K562 (cell line): ENCODE data around the gene ZNF689. TPM values are rescaled to one million over a fixed set of nuclear protein-coding genes. Genes with fewer than 3 reads are reported as not detected.

Experiments
- ATAC-seq: fragments of 200-7000 bp; cut with Tn5 transposase; 3 replicates; pipeline ENCODE4 v1.9.1; 2020; ENCODE audit warnings: moderate library complexity
- BruUV-seq: library from RNA; stranded (reverse); fragments of 400-500 nt; replicated peaks from 2 replicates; lab custom pipeline; 2021; lab: Mats Ljungman, UMichigan
- CTCF ChIA-PET: fragments of 300-600 bp; formaldehyde crosslinking; extraction: SDS; loops from one replicate; lab custom pipeline; 2021; ENCODE audit warnings: low intra/inter-chr PET ratio; lab: Yijun Ruan, JAX
- POLR2A ChIA-PET: fragments of 300-600, 350-650 bp; sonication (Branson Sonifier 250); formaldehyde crosslinking; extraction: SDS; loops from one replicate; lab custom pipeline; 2021; ENCODE audit warnings: antibody characterized with exemption, inconsistent platforms; lab: Yijun Ruan, JAX
- DNase-seq, 4 experiments: peaks; one replicate each; pipeline versions ENCODE4 v3.0.0 to v3.0.0-alpha.2; 2011 to 2018; ENCODE audit warnings: low spot score in 3 of 4, mixed read lengths in 3 of 4; ENCODE audit errors: extremely low read depth in 1 of 4
- FAIRE-seq: peaks from 2 replicates; lab custom pipeline; 2011; peaks lifted over from hg19 to GRCh38; lab: Jason Lieb, UNC
- H2AFZ ChIP-seq: 2 replicates; pipeline ENCODE4 v1.6.0; 2011; ENCODE audit warnings: low read depth, low read length, control low read depth, inconsistent platforms
- H3K27ac ChIP-seq: fragments of 200-600 bp; 3 replicates; pipeline ENCODE4 v1.8.0; 2011; ENCODE audit warnings: low read depth, mild to moderate bottlenecking, control low read depth, inconsistent platforms, low read length, moderate library complexity, mixed read lengths; ENCODE audit errors: extremely low read depth
- H3K27me3 ChIP-seq, 2 experiments: fragments of 300-600 bp in 1 of 2; 2 replicates in 1 of 2; 3 replicates in 1 of 2; pipeline versions ENCODE4 v1.6.0 to v1.8.0; 2011; ENCODE audit warnings: inconsistent platforms in 2 of 2, low read length in 2 of 2, mild to moderate bottlenecking in 1 of 2, mixed read lengths in 1 of 2, moderate library complexity in 1 of 2; ENCODE audit not compliant: control insufficient read depth in 2 of 2, insufficient read depth in 2 of 2
- H3K36me3 ChIP-seq: fragments of 300-600 bp; 3 replicates; pipeline ENCODE4 v1.8.0; 2011; ENCODE audit warnings: mild to moderate bottlenecking, low read length, inconsistent platforms; ENCODE audit not compliant: control insufficient read depth, insufficient read depth
- H3K4me1 ChIP-seq, 2 experiments: fragments of 200-600 bp in 1 of 2; replicated peaks in 1 of 2; 2 replicates in 1 of 2; 3 replicates in 1 of 2; pipeline versions ENCODE4 v1.5.1 to v1.8.0; 2011; ENCODE audit warnings: inconsistent platforms in 2 of 2, low read length in 2 of 2, mild to moderate bottlenecking in 1 of 2, mixed read lengths in 1 of 2, moderate library complexity in 1 of 2; ENCODE audit not compliant: control insufficient read depth in 2 of 2, insufficient read depth in 2 of 2
- H3K4me2 ChIP-seq: 2 replicates; pipeline ENCODE4 v1.6.1; 2011; ENCODE audit warnings: low read length, control low read depth, inconsistent platforms, mixed read lengths; ENCODE audit not compliant: insufficient read depth
- H3K4me3 ChIP-seq: fragments of 200-600 bp; sonication (generic), shearing (Covaris generic); 2 replicates; pipeline ENCODE4 v1.5.1; 2016; ENCODE audit warnings: control low read depth, inconsistent platforms
- H3K79me2 ChIP-seq: fragments of 200-600 bp; 3 replicates; pipeline ENCODE4 v1.8.0; 2011; ENCODE audit warnings: low read length, inconsistent platforms; ENCODE audit not compliant: control insufficient read depth, insufficient read depth
- H3K9ac ChIP-seq, 2 experiments: 2 replicates each; pipeline versions ENCODE4 v1.6.0 to v1.6.1; 2011; ENCODE audit warnings: low read depth in 2 of 2, low read length in 2 of 2, control low read depth in 1 of 2, inconsistent platforms in 1 of 2, mild to moderate bottlenecking in 1 of 2, mixed read lengths in 1 of 2; ENCODE audit not compliant: insufficient read depth in 1 of 2
- H3K9me1 ChIP-seq: one replicate; pipeline ENCODE4 v1.6.0; 2011; ENCODE audit warnings: inconsistent platforms, mild to moderate bottlenecking, low read length, moderate library complexity; ENCODE audit not compliant: control insufficient read depth, insufficient read depth
- H3K9me3 ChIP-seq: replicated peaks from 2 replicates; pipeline ENCODE4 v1.5.1; 2011; ENCODE audit warnings: low read depth, low read length, inconsistent platforms; ENCODE audit not compliant: control insufficient read depth, insufficient read depth
- H4K20me1 ChIP-seq: replicated peaks from 2 replicates; pipeline ENCODE4 v1.6.1; 2011; ENCODE audit warnings: low read length, inconsistent platforms, mixed read lengths; ENCODE audit not compliant: control insufficient read depth, insufficient read depth
- ESRRA ChIP-seq: fragments of 450-650 bp; IDR thresholded peaks from 2 replicates; pipeline ENCODE4 v1.6.1; 2014; ENCODE audit warnings: low read depth, mild to moderate bottlenecking, moderate library complexity, borderline replicate concordance
- ETV5 ChIP-seq: sonication (generic); formaldehyde crosslinking; IDR thresholded peaks from 2 replicates; pipeline ENCODE4 v1.4.0; 2020; ENCODE audit warnings: low read depth, mild to moderate bottlenecking, missing genetic modification reagents
- MTA1 ChIP-seq: fragments of 450-650 bp; IDR thresholded peaks from 2 replicates; pipeline ENCODE4 v1.6.1; 2017; ENCODE audit warnings: borderline replicate concordance
- NEUROD1 ChIP-seq: fragments of 150-350 bp; IDR thresholded peaks from 2 replicates; pipeline ENCODE4 v1.6.1; 2014; ENCODE audit warnings: borderline replicate concordance, low read length, low read depth; ENCODE audit not compliant: partially characterized antibody
- ZNF316 ChIP-seq: fragments of 450-650 bp; IDR thresholded peaks from 2 replicates; pipeline ENCODE4 v1.6.1; 2016
- WGBS: fragments of 100-300 bp; shearing (Covaris generic); methylation state at CpG from one replicate; pipeline ENCODE4 v1.1.6; 2016; ENCODE audit warnings: low coverage, mixed read lengths; ENCODE audit not compliant: insufficient coverage; ENCODE audit errors: missing lambda C conversion rate; 5-methylcytosine and 5-hydroxymethylcytosine counted together
- in situ Hi-C: fragments of 300-500 bp; cut with MboI; formaldehyde crosslinking; loops from 4 replicates; pipeline ENCODE4 v1.15.0; 2018; ENCODE audit warnings: inconsistent platforms, mixed read lengths
- intact Hi-C: fragments of 100-400 bp; cut with micrococcal nuclease; formaldehyde crosslinking; loops from 2 replicates; pipeline ENCODE4 v1.14.2; 2022
- polyA plus RNA-seq, 8 experiments: library from polyadenylated mRNA; depleted of rRNA in 4 of 8; stranded (reverse) in 5 of 8; unstranded in 3 of 8; fragments of >200 nt; fragmentation: Nextera tagmentation in 2 of 8; fragmentation: Illumina TruSeq in 1 of 8; extraction: Ambion mirVana in 2 of 8; extraction: Trizol in 1 of 8; gene quantifications; 2 replicates each; pipeline versions ENCODE4 v1.2.1 to v1.2.3, GENCODE V29; 2011 to 2014; ENCODE audit warnings: inconsistent platforms in 1 of 8, missing spikeins in 1 of 8
- total RNA-seq, 7 experiments: library from RNA; depleted of rRNA in 6 of 7; stranded (reverse); fragments of >200 nt in 6 of 7; fragmentation: Illumina TruSeq in 2 of 7; extraction: Trizol in 2 of 7; gene quantifications; 2 replicates each; pipeline versions ENCODE4 v1.2.1 to v1.2.3, GENCODE V29; 2011 to 2021; ENCODE audit warnings: low replicate concordance in 1 of 7

ZNF689 gene
- total and polyA plus RNA-seq, 9 of the 15 experiments (the other 6 are each of a cell fraction or from before 2014, with no cell fraction given): 5.4 to 15.4 (median 10.8) TPM

DNA sequence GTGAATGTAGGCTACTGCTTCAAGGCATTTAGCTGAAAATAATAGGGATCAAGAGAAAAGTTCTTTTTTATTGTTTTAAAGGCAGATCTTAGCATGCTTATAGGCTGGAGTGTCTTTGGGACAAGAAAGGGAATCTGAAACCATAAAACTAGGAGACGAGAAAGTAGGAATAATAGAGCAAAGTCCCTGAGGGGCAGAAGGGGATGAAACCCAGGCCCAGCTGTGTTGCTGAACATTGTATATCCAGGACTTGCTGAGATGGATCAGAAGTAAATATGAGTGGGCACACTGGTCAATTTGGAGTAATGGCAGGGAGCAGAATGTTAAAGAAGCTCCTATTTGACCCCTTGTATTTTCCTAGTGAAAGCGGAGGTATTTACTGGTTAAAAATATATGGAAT is 9.3 kb downstream of the ZNF689 start:
- in situ Hi-C loops: no loop called here
- no peak for TF ChIP-seq ESRRA
- TF ChIP-seq NEUROD1: no peak
- TF ChIP-seq MTA1: no peak
- POLR2A ChIA-PET: no interaction called here

DNA sequence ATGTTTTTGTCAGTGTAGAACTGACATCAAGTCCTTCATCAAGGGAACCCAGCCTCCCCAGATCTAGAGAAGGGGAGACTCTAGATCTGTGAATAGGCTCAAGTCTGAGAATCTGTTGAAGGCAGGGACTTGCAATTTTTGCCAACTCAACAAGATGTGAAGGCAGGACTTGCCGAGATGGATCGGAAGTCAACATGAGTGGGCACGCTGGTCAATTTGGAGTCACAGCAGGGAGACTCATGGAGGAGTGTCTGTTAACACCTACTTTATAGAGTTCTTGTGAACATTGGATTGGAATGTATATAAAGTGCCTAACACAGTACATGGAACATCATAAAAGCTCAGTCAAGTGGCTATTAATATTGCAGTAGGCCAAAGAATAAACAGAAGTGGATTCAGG is 10.0 kb downstream of the ZNF689 start:
- in situ Hi-C loops: no loop called here

More for the DNA sequence above, 9.3 kb downstream of the ZNF689 start:
- CTCF ChIA-PET: no interaction called here
- Histone ChIP-seq H2AFZ (no peak overlapping the region), H3K27ac (no peak overlapping the region), H4K20me1 (no peaks in the 10 kb centered on the region), H3K9ac (no peak overlapping the region), H3K4me1 (peaks cover 0 to 12% of the 10 kb centered on the region in 2 experiments; a peak in 2 of 5 replicates), H3K27me3 (no peaks in the 10 kb centered on the region), H3K36me3 (peaks cover 35% of the 10 kb centered on the region), H3K9me1 (no peaks in the 10 kb centered on the region), H3K4me2 (no peak overlapping the region), H3K79me2 (no peaks in the 10 kb centered on the region), H3K9me3 (no peaks in the 10 kb centered on the region), H3K4me3 (no peak overlapping the region)
- intact Hi-C loops: no loop called here
- BruUV-seq: no TSS peak
- no peak for ATAC-seq
- 75% methylated on average over 2 of the region's 2 CpGs for WGBS
- DNase-seq: no peak
- no peak for FAIRE-seq

More for the DNA sequence above, 10.0 kb downstream of the ZNF689 start:
- no TSS peak for BruUV-seq
- Histone ChIP-seq H3K36me3 (peaks cover 28% of the 10 kb centered on the region), H3K4me3 (no peak overlapping the region), H3K79me2 (no peaks in the 10 kb centered on the region), H3K4me1 (peaks cover 0 to 12% of the 10 kb centered on the region in 2 experiments; a peak in 2 of 5 replicates), H4K20me1 (no peaks in the 10 kb centered on the region), H3K4me2 (no peak overlapping the region), H3K27me3 (no peaks in the 10 kb centered on the region), H3K9ac (peak overlapping the region in 1 of 2 experiments; percentile 50; a peak in 1 of 4 replicates), H2AFZ (no peak overlapping the region), H3K27ac (no peak overlapping the region), H3K9me3 (no peaks in the 10 kb centered on the region), H3K9me1 (no peaks in the 10 kb centered on the region)
- 80% methylated on average over 3 of the region's 3 CpGs for WGBS
- TF ChIP-seq ZNF316 (peak; percentile 38; the same call in 1 of the 2 replicates), ETV5 (CRISPR knock-in tag) (no peak)
- no peak for DNase-seq
- FAIRE-seq: no peak
- intact Hi-C loops: no loop called here
- ATAC-seq: no peak
- ChIA-PET POLR2A (interaction anchor here (0.7 to 3.1 kb wide), 2 partner anchors 8 to 10 kb away, joined by 3 to 13 read pairs; partner anchors contain the start of gene ZNF689), CTCF (no interaction called here)
